DND-41 (cell line): ENCODE data around the gene TMIE.
"Not testable (repeated sequence)": the region's sequence is repeated elsewhere in the genome, so short reads cannot be mapped to it uniquely, and the experiment has no call there.

Experiments
- CTCF ChIP-seq: IDR thresholded peaks from 2 replicates; pipeline ENCODE4 v1.5.1; 2012; ENCODE audit warnings: borderline replicate concordance, low read length, moderate library complexity, mild to moderate bottlenecking; ENCODE audit not compliant: poor library complexity, severe bottlenecking; ENCODE audit errors: extremely low read depth
- EZH2 ChIP-seq: IDR thresholded peaks from 3 replicates; pipeline ENCODE4 v1.6.1; 2012; ENCODE audit warnings: borderline replicate concordance, low read depth, mild to moderate bottlenecking, moderate library complexity, low read length, inconsistent platforms; ENCODE audit not compliant: severe bottlenecking

DNA sequence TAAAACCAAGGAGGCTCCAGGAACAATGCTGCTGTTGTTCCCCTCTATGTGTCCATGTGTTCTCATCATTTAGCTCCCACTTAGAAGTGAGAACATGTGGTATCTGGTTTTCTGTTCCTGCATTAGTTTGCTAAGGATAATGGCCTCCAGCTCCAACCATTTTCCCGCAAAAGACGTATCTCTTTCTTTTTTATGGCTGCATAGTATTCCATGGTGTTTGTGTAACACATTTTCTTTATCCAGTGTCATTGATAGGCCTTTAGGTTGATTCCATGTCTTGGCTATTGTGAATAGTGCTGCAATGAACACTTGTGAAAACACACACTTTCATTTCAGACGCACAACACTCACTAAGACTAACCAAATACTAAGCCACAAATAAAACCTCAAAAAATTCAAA, 38.4 kb downstream of the TMIE start:
- not testable (repeated sequence) for TF ChIP-seq EZH2, CTCF
